Panc1 (cell line): ENCODE data around the gene IFT27.

Experiments used
- POLR2AphosphoS5 ChIP-seq: IDR thresholded peaks from 2 replicates; pipeline ENCODE4 v1.6.1; 2012; ENCODE audit warnings: mild to moderate bottlenecking, low read depth, low read length, moderate library complexity
- REST ChIP-seq, 2 experiments: IDR thresholded peaks; 2 replicates each; pipeline ENCODE4 v1.6.1; 2011 to 2012; ENCODE audit warnings: low read depth in 2 of 2, control low read depth in 1 of 2, low read length in 1 of 2, mild to moderate bottlenecking in 1 of 2, moderate library complexity in 1 of 2; ENCODE audit not compliant: insufficient read depth in 1 of 2
- SIN3A ChIP-seq: IDR thresholded peaks from 2 replicates; pipeline ENCODE4 v1.6.1; 2012; ENCODE audit warnings: low read depth, mild to moderate bottlenecking, low read length, moderate library complexity, borderline replicate concordance; ENCODE audit not compliant: insufficient read depth
- TCF7L2 ChIP-seq: IDR thresholded peaks from 2 replicates; pipeline ENCODE4 v1.6.1; 2011; ENCODE audit warnings: mild to moderate bottlenecking, low read depth, low read length, inconsistent platforms
- TF ChIP-seq, protein P1 (sequence below): fragments of 450-650 bp; IDR thresholded peaks from 2 replicates; pipeline ENCODE4 v1.5.1; 2017; ENCODE audit warnings: mild to moderate bottlenecking

- TF ChIP-seq, protein P1, sequence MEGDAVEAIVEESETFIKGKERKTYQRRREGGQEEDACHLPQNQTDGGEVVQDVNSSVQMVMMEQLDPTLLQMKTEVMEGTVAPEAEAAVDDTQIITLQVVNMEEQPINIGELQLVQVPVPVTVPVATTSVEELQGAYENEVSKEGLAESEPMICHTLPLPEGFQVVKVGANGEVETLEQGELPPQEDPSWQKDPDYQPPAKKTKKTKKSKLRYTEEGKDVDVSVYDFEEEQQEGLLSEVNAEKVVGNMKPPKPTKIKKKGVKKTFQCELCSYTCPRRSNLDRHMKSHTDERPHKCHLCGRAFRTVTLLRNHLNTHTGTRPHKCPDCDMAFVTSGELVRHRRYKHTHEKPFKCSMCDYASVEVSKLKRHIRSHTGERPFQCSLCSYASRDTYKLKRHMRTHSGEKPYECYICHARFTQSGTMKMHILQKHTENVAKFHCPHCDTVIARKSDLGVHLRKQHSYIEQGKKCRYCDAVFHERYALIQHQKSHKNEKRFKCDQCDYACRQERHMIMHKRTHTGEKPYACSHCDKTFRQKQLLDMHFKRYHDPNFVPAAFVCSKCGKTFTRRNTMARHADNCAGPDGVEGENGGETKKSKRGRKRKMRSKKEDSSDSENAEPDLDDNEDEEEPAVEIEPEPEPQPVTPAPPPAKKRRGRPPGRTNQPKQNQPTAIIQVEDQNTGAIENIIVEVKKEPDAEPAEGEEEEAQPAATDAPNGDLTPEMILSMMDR: no peak
- TF ChIP-seq POLR2AphosphoS5 (no peak), SIN3A (no peak), REST (IDR thresholded peaks at IDR 0.05; ENCODE audit: insufficient read depth in 1 of 2, low read depth in 2 of 2, low read length in 1 of 2) (no peak), TCF7L2 (no peak)
Measured at GRCh38 chr22:36816339-36816635, 40.4 kb upstream of the IFT27 start.
